DMS53 (cell line): ENCODE data around the gene OVCH1.
A peak's percentile ranks its signal among the peaks of the same experiment; 100 is the strongest.
"Not testable (repeated sequence)": the region's sequence is repeated elsewhere in the genome, so short reads cannot be mapped to it uniquely, and the experiment has no call there.

Source experiments
- DNase-seq: peaks from one replicate; lab custom pipeline; 2025; lab: John Stamatoyannopoulos, UW

OVCH1 gene

DNA sequence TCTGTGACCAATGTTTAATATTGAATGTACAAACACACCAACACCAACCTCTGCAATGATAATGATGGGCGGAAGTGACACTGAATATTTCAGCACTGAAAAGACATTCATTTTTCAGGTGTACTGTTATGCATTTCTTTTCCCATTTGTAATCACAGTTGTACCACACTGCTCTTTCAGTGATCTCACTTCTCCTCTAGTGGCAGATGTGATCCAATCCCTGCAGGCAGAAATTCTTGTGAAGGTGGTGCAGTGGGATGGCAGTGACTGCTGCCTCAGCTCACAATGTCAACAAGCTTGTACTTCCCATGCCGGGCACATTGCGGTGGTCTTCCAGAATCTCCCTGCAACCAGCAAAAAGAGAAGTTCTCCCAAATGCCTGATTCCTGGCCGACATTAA is 93.5 kb downstream of the OVCH1 start:
- DNase-seq, result no peak

DNA sequence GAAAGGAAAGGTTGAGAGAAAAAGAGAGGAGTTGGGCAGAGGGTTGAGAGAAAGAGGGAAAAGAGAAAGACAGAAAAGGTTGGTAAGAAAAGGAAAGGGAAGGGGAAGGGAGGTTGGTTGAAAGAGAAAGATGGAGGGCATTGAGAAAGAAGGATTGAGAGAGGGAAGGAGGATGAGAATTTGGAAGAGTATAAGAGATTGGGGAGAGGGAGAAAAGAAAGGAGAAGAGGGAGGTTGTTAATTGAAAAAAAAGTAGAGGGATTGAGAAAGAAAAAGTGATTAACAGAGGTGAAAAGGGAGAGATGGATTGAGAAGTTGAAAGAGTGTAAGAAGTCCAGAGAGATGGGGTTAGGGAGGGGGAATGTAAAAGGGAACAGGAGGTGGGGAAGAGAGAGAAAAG is 95.0 kb downstream of the OVCH1 start:
- no peak for DNase-seq

DNA sequence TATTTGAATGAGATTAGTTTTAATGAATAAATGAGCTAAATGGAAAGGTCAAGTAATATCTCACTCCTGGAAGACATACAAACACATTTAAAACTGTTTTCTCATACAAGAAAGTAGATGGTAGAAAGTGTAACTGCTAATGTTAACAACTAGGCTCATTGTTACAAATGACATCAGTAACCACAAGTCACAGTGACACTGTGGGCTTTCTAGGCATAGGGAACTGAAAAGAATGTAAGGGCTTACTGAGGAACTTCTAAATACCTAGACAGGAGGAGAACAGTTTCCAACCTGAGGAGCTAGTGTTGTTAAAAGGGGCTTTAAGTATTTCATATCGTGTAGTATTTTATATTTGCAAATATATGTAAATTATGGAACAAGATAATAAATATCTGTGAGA is 99.0 kb downstream of the OVCH1 start:
- no peak for DNase-seq

DNA sequence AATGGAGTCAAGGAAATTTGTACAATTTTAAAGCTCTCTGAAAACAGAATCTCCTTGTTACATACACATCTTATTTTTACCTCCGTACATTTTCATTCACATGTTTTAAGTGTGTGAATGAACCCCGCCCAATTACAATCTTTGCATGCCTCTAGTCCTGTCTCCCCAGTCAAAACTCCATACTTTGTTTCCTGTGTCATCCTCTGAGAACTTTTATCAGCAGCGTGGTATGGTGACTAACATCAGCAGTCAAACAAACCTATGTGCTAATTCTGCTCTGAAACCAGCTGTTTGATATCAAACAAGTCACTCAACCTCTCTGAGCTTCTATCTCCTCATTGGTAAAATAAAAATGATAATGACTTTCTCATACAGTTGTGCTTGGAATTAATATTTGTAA is 100.7 kb downstream of the OVCH1 start:
- DNase-seq, result no peak

- DNase-seq, result no peak
Measured at GRCh38 chr12:29395356-29395755, 102.1 kb downstream of the OVCH1 start.

- peak; percentile 84 for DNase-seq
Measured at GRCh38 chr12:29390419-29390818, 107.1 kb downstream of the OVCH1 start.

DNA sequence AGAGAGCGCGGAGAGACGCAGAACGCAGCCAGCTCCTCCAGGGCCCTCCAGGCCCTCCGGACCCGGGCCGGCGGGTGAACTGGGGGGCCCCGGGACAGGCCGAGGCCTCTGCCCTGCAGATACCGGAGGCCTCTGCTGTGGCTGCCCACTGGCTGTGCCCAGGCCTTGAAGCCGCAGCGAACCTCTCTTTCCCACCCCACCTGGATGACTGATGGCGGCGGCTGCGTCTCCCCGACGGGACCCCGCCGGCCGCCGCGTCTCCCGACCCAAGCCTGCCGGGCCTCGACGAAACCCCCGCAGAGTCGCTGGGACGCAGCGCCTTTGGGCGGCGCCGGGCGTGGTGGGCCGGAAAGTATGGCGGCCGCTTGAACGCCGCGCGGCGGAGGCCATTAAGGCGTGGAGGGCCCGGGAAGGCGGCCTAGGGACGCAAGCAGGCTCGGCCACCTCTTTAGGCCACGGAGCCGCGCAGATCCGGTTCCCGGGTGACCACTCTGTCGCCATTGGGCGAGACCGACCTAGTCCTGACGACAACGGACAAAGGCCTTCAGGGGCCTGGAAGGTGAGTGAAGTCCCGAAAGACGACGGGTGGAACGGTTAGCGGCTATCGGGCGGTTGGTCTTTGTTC is 108.1 kb downstream of the OVCH1 start:
- no peak for DNase-seq

GRCh38 chr12:29386084-29386680 is 111.3 kb downstream of the OVCH1 start:
- DNase-seq, result not testable (repeated sequence)

DNA sequence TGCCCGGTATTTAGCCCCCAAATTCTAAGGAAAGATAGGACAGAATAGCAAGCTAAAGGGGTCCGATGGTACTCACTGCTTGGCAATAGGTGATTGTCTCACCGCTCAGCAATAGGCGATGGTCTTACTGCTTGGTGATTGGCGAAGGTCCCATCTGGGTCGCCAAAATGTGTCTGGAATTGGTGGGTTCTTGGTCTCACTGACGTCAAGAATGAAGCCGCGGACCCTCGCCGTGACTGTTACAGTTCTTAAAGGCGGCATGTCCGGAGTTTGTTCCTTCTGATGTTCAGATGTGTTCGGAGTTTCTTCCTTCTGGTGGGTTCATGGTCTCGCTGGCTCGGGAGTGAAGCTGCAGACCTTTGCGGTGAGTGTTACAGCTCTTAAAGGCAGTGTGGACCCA is 112.3 kb downstream of the OVCH1 start:
- not testable (repeated sequence) for DNase-seq

GRCh38 chr12:29382251-29382650 is 115.2 kb downstream of the OVCH1 start:
- peak; percentile 43 for DNase-seq

- DNase-seq, result peak; percentile 100
Measured at GRCh38 chr12:29380536-29381523, 116.7 kb downstream of the OVCH1 start, which contains the start of gene ERGIC2. ERGIC2 (minus strand) TSS chr12:29381172; CDS start chr12:29371633, 9,539 bp downstream.
